Panc1 (cell line): ENCODE measurements around the gene TRIM31. TPM values are rescaled to one million over a fixed set of nuclear protein-coding genes. Genes with fewer than 3 reads are reported as not detected.

ENCODE experiments used
- ATAC-seq: fragments of 200-7000 bp; cut with Tn5 transposase; 2 replicates; pipeline ENCODE4 v1.9.1; 2020; ENCODE audit warnings: mild to moderate bottlenecking, moderate library complexity
- BruUV-seq: library from RNA; stranded (reverse); fragments of 400-500 nt; replicated peaks from 2 replicates; lab custom pipeline; 2021; lab: Mats Ljungman, UMichigan
- CTCF ChIA-PET: fragments of 300-600 bp; sonication (Branson Sonifier 250); formaldehyde crosslinking; loops from one replicate; lab custom pipeline; 2022; ENCODE audit warnings: antibody characterized with exemption; lab: Charles Lee
- POLR2A ChIA-PET: fragments of 300-600 bp; sonication (Branson Sonifier 250); formaldehyde crosslinking; loops from one replicate; lab custom pipeline; 2022; ENCODE audit warnings: antibody characterized with exemption; lab: Charles Lee
- DNase-seq: peaks from one replicate; pipeline ENCODE4 v3.0.0-alpha.2; 2010; ENCODE audit warnings: low read depth, low spot score
- H3K27ac ChIP-seq: 2 replicates; pipeline ENCODE4 v1.5.1; 2011; ENCODE audit warnings: mild to moderate bottlenecking, low read length, inconsistent platforms
- H3K27me3 ChIP-seq: fragments of 200-500 bp; sonication (Bioruptor generic); 2 replicates; pipeline ENCODE4 v1.6.0; 2014; ENCODE audit warnings: low read length, inconsistent platforms; ENCODE audit not compliant: control insufficient read depth, insufficient read depth
- H3K36me3 ChIP-seq: fragments of 200-500 bp; sonication (Bioruptor generic); 2 replicates; pipeline ENCODE4 v1.5.1; 2014; ENCODE audit warnings: inconsistent platforms, mild to moderate bottlenecking, low read length, moderate library complexity; ENCODE audit not compliant: control insufficient read depth, insufficient read depth
- H3K4me1 ChIP-seq: 2 replicates; pipeline ENCODE4 v1.5.1; 2011; ENCODE audit warnings: inconsistent platforms, mild to moderate bottlenecking, low read length, moderate library complexity; ENCODE audit not compliant: control insufficient read depth, insufficient read depth
- H3K4me3 ChIP-seq, 2 experiments: 2 replicates each; pipeline ENCODE4 v1.5.1; 2011 to 2012; ENCODE audit warnings: low read depth in 2 of 2, low read length in 2 of 2, mild to moderate bottlenecking in 2 of 2, inconsistent platforms in 1 of 2, moderate library complexity in 1 of 2
- H3K9me3 ChIP-seq: fragments of 200-500 bp; sonication (Bioruptor generic); 2 replicates; pipeline ENCODE4 v1.5.1; 2014; ENCODE audit warnings: low read depth, mild to moderate bottlenecking, inconsistent platforms, low read length, moderate library complexity; ENCODE audit not compliant: control insufficient read depth, insufficient read depth
- CTCF ChIP-seq: fragments of 450-650 bp; IDR thresholded peaks from 2 replicates; pipeline ENCODE4 v1.5.1; 2017; ENCODE audit warnings: mild to moderate bottlenecking
- POLR2AphosphoS5 ChIP-seq: IDR thresholded peaks from 2 replicates; pipeline ENCODE4 v1.6.1; 2012; ENCODE audit warnings: mild to moderate bottlenecking, low read depth, low read length, moderate library complexity
- SIN3A ChIP-seq: IDR thresholded peaks from 2 replicates; pipeline ENCODE4 v1.6.1; 2012; ENCODE audit warnings: low read depth, mild to moderate bottlenecking, low read length, moderate library complexity, borderline replicate concordance; ENCODE audit not compliant: insufficient read depth
- TCF7L2 ChIP-seq: IDR thresholded peaks from 2 replicates; pipeline ENCODE4 v1.6.1; 2011; ENCODE audit warnings: mild to moderate bottlenecking, low read depth, low read length, inconsistent platforms
- in situ Hi-C: cut with HindIII; loops from 2 replicates; pipeline ENCODE4 v1.10.0; 2016; ENCODE audit warnings: low sequenced_read_pairs, low pct_unique_long_range_greater_than_20kb
- intact Hi-C: fragments of 100-400 bp; cut with micrococcal nuclease; formaldehyde crosslinking; loops from one replicate; pipeline ENCODE4 v1.10.0; 2022; ENCODE audit not compliant: unreplicated experiment
- total RNA-seq: library from RNA; stranded (reverse); gene quantifications from one replicate; pipeline ENCODE4 v1.2.1, GENCODE V29; 2021; ENCODE audit not compliant: unreplicated experiment
- TF ChIP-seq, protein P1 (sequence below), 2 experiments: IDR thresholded peaks; 2 replicates each; pipeline ENCODE4 v1.6.1; 2011 to 2012; ENCODE audit warnings: low read depth in 2 of 2, control low read depth in 1 of 2, low read length in 1 of 2, mild to moderate bottlenecking in 1 of 2, moderate library complexity in 1 of 2; ENCODE audit not compliant: insufficient read depth in 1 of 2

TRIM31 gene
- total RNA-seq, 1 experiment from 2014 or later: not detected

DNA sequence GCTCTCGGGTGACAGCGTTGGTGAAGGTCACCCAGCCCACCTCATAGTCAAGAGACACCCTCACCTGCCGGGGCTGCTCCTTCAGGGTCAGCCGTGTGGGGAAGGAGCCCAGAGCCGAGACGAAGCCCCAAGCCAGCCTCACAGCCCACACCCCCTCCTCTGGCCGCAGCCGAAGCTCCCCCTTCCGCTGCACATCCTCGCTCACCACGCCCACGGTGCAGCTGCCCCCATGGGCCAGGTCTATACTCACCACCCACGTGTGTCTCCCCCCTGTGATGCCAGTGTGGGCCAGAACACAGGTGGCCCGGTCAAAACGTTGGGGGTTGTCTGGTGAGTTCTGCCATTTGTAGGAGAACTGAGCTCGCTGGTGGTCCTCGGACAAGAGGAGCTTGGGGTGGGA is 41.2 kb upstream of the TRIM31 start:
- no TSS peak for BruUV-seq
- intact Hi-C loops: no loop called here
- POLR2A ChIA-PET: no interaction called here
- Histone ChIP-seq H3K4me1 (no peaks in the 10 kb centered on the region), H3K27me3 (peaks cover 14% of the 10 kb centered on the region), H3K36me3 (no peaks in the 10 kb centered on the region), H3K9me3 (no peaks in the 10 kb centered on the region), H3K4me3 (no peak overlapping the region), H3K27ac (no peak overlapping the region)
- in situ Hi-C loops: no loop called here
- ATAC-seq (no peak), DNase-seq (no peak)
- CTCF ChIA-PET: interaction anchor here (0.8 to 1.0 kb wide), 3 partner anchors 26 to 65 kb away, joined by 3 to 4 read pairs (median 3); no protein-coding TSS in a partner anchor
- TF ChIP-seq TCF7L2 (no peak), CTCF (no peak), POLR2AphosphoS5 (no peak), SIN3A (no peak)
- TF ChIP-seq, protein P1, sequence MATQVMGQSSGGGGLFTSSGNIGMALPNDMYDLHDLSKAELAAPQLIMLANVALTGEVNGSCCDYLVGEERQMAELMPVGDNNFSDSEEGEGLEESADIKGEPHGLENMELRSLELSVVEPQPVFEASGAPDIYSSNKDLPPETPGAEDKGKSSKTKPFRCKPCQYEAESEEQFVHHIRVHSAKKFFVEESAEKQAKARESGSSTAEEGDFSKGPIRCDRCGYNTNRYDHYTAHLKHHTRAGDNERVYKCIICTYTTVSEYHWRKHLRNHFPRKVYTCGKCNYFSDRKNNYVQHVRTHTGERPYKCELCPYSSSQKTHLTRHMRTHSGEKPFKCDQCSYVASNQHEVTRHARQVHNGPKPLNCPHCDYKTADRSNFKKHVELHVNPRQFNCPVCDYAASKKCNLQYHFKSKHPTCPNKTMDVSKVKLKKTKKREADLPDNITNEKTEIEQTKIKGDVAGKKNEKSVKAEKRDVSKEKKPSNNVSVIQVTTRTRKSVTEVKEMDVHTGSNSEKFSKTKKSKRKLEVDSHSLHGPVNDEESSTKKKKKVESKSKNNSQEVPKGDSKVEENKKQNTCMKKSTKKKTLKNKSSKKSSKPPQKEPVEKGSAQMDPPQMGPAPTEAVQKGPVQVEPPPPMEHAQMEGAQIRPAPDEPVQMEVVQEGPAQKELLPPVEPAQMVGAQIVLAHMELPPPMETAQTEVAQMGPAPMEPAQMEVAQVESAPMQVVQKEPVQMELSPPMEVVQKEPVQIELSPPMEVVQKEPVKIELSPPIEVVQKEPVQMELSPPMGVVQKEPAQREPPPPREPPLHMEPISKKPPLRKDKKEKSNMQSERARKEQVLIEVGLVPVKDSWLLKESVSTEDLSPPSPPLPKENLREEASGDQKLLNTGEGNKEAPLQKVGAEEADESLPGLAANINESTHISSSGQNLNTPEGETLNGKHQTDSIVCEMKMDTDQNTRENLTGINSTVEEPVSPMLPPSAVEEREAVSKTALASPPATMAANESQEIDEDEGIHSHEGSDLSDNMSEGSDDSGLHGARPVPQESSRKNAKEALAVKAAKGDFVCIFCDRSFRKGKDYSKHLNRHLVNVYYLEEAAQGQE (IDR thresholded peaks at IDR 0.05; ENCODE audit: insufficient read depth in 1 of 2, low read depth in 2 of 2, low read length in 1 of 2): no peak

DNA sequence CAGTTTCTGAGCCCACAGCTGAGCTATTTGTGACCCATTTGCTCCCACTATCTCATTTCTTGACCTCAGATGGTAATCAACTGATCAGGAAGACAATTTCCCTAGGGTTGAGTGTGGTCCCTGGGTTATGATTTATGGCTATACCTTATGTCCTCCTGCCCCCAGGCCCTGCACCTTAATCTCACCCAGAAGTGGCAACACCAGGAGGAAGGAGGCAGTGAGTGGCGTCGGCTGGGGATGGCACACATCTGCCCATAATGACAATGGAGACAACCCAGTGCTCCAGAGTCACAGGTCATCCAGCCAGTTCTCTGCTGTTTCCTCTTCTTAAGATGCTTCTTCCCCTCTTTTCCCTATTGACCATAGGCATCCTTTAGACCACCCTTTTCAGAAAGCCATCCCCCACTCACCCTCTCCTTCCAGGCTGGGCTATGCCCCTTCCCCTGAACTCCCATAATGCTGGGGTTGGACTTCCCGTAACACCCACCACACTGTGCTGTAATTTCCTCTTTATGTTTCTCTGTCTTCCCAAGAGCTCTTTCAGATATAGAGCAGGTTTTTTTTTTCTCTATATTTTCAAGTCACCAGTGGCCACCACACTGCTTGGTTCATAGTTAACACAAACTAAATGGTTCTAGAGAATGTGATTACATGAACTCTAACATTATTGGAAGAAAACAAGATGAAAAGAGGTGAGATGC is 40.2 kb upstream of the TRIM31 start:
- no peak for DNase-seq
- ChIA-PET POLR2A (no interaction called here), CTCF (interaction anchor here (0.9 kb wide), 1 partner anchor 50 kb away, joined by 3 read pairs; no protein-coding TSS in a partner anchor)
- Histone ChIP-seq H3K36me3 (no peaks in the 10 kb centered on the region), H3K4me1 (no peaks in the 10 kb centered on the region), H3K27ac (no peak overlapping the region), H3K27me3 (peaks cover 14% of the 10 kb centered on the region), H3K4me3 (no peak overlapping the region), H3K9me3 (no peaks in the 10 kb centered on the region)
- intact Hi-C loops (no loop called here), in situ Hi-C loops (no loop called here)
- ATAC-seq: no peak
- BruUV-seq: no TSS peak
- no peak for TF ChIP-seq TCF7L2
- no peak for TF ChIP-seq CTCF
- TF ChIP-seq, protein P1 (IDR thresholded peaks at IDR 0.05; ENCODE audit: insufficient read depth in 1 of 2, low read depth in 2 of 2, low read length in 1 of 2): no peak
- TF ChIP-seq SIN3A: no peak
- no peak for TF ChIP-seq POLR2AphosphoS5
